ENCODE data around the gene CIT.

- TF ChIP-seq CTCF (conservative IDR thresholded peaks at IDR 0.05 in 1 of 2, IDR thresholded peaks at IDR 0.05 in 1 of 2; ENCODE audit: low read depth in 1 of 2, low read length in 2 of 2) (no peak), EZH2 (IDR thresholded peaks at IDR 0.05; ENCODE audit: low read length, missing control alignments) (no peak)
Observed at GRCh38 chr12:119781804-119782203, 95.3 kb downstream of the CIT start.

Measured in fibroblast of lung (primary cell).